NCI-H345 (cell line): Measurements from ENCODE around the gene TMEM126A.
A peak's percentile ranks its signal among the peaks of the same experiment; 100 is the strongest.
"Not testable (repeated sequence)": the region's sequence is repeated elsewhere in the genome, so short reads cannot be mapped to it uniquely, and the experiment has no call there.

Experiments used
- DNase-seq: peaks from one replicate; lab custom pipeline; 2025; lab: John Stamatoyannopoulos, UW

The TMEM126A gene

DNA sequence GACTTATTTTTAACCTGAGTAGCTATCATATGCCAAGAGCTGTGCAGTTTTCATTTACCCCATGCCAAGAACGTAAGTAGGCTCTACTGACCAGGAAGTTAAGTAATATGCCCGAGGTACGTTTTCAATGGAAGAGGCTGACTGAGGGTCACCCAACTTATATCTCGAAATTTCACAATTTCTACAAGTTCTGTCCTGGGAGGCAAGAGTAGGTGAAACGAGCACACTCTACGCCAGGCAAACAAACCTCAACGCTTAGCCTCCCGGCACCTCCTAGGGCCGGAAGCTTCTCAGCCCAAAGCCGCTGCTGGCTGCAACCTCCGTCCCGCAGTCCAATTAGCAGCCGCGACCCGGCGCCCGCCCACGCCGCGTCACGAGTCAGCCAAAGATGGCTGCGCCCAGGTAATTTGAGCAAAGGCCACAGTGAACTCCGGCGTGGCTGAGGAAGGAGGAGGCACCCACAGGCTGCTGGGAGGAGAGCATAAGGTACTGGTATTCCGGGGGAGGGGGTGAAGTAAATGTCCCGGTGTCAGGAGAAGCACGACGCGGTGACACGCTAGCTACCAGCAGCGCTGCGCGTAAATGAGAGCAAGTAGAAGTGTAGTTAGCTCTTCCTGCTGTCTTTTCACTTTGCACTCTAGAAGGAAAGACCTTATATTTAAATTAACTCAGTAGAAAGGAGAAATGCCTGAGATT is at the start of gene TMEM126A:
TMEM126A (plus strand) TSS at position 364 of the 696 bp plus-strand sequence. CDS start 2,289 bp downstream, outside the sequence.
- DNase-seq: peak; percentile 90

DNA sequence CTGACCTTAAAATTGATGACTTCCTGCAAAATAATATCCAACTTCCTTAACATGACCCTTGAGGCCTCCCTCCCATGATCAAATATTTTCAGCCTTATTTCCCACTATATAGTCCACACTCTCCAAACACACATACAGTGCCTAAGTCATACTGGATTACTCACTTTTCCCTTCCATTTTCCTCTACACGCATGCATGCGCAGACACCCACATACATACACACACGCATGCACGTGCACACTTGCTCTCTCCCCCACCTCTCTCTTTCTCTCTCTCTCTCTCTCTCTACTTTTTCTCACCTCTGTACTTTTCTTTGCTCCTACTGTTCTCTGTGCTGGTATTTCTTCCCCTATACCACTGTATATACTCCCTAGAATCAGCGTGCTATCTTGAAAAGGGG is 48.7 kb upstream of the TMEM126A start:
- DNase-seq: no peak

DNA sequence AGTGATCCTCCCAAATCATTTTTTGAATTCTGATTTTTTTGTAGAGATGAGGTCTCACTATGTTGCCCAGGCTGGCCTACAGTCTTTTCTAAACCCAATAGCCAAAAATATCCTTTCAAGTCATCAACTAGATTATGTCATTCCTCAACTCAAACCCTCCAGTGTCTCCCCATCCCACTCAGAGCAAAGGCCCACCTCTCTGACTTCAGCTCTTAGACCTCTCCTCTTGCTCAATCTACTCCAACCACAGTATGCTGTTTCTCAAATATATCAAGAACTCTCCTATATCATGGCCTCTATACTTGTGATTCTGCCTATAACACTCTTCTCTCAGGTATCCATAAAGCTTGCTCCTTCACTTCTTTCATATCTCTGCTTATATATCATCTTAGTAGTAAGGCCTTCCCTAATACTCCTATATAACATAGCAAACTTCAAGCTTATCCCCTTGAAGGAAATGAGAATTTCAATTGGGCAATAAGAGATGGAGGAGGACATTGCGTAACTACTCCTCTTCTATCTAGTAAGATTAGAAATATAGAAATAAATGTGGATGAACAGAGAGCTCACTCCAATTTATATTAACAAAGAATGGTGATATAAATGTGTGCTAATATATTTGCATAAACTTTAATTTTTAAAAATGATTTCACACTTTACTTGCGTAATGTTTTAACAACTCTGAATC is 45.1 kb upstream of the TMEM126A start:
- DNase-seq: no peak

DNA sequence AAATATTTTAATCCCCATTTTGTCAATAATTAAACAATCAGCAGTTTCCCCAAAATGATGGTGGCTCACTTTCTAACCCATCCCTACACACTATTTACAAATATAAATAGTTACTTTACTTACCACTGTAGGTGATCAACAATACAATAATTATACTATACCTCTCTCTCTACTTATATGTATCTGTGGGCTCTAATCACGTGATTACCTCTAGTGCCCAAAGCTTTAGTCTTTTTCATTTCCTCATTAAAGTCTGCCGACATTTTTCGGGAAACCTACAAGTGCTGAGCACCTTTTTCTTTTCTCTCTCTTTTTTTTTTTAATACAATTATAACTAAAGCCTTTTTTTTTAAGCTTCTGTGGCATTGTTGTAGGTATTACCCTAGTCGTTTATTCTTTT is 44.5 kb upstream of the TMEM126A start:
- DNase-seq: no peak

DNA sequence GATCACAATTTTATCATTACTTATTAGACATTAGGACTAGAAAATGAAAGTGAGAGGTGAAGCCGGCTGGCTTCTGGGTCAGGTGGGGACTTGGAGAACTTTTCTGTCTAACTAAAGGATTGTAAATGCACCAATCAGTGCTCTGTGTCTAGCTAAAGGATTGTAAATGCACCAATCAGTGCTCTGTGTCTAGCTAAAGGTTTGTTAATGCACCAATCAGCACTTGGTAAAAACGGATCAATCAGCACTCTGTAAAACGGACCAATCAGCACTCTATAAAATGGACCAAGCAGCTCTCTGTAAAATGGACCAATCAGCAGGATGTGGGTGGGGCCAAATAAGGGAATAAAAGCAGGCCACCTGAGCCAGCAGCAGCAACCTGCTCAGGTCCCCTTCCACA is 41.5 kb upstream of the TMEM126A start:
- not testable (repeated sequence) for DNase-seq

DNA sequence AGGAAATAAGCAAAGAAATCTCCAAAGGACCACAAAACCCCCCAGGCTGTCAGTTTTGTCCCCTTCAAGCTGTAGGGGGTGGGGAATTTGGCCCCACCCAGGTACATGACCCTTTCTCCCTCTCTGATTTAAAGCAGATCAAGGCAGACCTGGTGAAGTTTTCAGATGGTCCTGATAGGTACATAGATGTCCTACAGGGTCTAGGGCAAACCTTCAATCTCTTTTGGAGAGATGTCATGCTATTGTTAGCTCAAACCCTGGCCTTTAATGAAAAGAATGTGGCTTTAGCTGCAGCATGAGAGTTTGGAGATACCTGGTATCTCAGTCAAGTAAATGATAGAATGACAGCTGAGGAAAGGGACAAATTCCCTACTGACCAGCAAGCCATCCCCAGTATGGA is 39.1 kb upstream of the TMEM126A start:
- not testable (repeated sequence) for DNase-seq

DNA sequence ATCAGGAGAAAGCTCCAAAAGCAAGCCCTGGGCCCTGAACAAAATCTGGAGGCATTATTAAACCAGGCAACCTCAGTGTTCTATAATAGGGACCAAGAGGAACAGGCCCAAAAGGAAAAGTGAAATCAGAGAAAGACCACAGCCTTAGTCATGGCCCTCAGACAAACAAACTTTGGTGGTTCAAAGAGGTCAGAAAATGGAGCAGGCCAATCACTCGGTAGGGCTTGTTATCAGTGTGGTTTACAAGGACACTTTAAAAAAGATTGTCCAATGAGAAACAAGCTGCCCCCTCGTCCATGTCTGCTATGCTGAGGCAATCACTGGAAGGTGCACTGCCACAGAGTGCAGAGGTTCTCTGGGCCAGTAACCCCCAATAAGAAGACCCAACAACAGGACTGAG is 38.5 kb upstream of the TMEM126A start:
- DNase-seq: not testable (repeated sequence)

DNA sequence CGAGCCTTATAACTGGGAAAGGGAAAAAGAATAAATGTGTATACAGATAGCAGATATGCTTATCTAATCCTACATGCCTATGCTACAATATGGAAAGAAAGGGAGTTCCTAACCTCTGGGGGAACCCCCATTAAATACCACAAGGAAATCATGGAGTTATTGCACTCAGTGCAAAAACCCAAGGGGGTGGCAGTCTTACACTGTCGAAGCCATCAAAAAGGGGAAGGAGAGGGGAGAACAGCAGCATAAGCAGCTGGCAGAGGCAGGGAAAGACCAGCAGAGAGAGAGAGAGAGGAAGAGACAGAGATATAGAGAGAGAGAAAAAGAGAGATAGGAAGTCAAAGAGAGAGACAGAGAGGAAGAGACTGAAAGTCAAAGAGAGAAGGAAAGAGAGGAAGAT is 36.1 kb upstream of the TMEM126A start:
- DNase-seq: not testable (repeated sequence)

DNA sequence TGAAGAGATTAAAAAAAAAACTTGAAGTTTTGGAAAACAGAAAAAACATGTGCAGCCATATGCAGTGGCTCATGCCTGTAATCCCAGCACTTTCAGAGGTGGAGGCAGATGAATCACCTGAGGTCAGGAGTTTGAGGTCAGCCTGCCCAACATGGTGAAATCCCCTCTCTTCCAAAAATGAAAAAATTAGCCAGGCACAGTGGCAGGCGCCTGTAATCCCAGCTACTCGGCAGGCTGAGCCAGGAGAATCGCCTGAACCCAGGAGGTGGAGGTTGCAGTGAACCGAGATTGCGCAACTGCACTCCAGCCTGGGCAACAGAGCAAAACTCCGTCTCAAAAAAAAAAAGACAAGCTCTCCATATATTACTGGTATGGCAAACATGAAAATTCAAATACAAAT is 28.3 kb upstream of the TMEM126A start:
- DNase-seq: no peak

DNA sequence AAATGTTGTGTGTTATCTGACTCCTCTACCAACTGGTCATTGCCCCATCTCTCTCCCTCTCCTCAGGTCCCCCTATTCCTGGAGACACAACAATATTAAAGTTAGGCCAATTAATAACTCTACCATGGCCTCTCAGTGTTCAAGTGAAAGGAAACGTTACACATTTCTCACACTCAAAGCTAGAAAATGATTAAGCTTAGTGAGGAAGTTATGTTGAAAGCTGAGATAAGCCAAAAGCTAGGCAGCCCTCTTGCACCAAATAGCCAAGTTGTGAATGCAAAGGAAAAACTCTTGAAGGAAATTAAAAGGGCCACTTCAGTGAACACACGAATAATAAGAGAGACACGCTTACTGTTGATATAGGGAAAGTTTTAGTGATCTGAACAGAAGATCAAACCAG is 27.5 kb upstream of the TMEM126A start:
- no peak for DNase-seq

DNA sequence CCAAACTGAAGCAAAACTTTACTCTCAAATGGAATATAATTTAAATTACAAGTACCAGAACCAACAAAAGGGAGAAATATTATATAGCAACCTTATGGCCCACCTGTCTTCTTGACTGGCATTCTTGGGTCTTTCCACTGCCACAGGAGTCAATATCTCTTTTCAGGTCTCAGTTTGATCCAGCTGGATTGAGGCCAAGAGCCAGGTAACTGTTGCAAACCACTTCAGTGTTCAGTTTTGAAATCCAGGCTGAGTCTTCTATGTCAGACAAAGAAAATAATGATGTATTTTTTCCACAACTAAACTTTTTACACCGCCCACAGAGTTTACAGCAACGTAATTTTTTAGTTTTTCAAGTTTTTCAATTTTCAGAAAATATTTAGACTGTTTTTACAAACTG is 21.3 kb upstream of the TMEM126A start:
- peak; percentile 79 for DNase-seq

DNA sequence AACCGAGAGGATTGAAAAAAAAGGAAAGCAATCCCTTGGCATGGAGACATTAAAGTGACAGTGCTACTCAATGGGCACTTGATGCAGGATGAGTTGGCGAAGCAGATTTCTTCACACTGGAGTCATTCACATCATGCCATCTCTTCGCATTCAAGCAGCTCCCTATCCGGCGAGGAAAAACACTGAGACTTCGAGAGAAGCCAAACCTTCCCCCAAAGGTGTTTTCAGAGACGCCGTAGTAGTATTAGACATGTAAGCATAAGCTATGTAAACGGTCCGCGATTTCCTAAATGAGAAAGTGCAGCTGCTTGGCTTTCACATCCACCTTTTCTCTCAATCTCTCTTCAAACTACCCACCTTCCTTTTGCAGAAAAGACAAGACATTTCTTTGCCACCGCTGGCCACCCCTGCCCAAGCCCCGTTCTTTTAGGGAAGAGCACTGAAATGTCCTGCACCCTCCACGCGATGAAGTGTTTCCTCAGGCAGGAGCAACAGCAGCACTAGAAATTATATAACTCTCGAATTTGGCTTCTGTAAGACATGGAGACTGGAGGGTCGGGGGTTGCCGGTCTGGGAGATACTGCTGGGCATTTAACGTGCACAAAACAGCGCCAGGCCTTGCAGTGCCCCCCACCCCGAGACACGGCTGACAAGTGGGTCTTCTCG is 20.3 kb upstream of the TMEM126A start, which contains the start of gene DLG2:
DLG2 (minus strand) TSS at position 13 of the 666 bp plus-strand sequence.
- DNase-seq: peak; percentile 46

DNA sequence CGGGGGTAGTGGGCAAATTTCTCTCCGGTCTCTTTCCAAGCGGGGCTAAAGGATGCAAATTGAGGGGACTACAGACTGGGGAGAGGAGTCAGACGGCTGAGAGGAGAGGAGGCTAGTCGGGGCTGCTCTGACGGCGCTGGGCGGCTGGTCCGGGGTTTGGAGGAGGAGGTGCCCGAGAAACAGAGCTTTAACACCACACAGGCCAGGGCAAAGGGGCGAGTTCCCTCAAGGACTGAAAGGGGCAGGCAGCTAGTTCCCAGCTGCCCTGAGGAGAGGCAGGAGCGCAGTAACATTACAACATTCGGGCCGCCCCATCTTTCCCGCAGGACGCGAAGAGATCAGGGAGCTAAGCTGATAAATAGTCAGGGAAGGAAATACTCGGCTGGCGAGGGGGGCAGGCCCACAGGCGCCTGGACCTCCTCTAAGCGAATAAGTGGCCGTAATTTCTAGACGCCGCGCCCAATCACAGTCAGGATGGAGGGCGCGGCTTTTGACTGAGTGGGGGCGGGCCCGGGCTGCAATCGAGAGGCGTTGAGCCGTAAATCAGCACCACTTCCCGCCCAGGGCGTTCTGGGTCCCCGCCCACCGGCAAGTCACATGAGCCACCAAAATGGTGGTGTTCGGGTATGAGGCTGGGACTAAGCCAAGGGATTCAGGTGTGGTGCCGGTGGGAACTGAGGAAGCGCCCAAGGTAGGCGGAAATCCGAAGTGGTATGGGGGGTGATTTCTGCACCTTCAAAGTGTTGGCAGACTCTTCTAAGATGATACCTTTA is 19.6 kb upstream of the TMEM126A start, which contains the start of gene TMEM126B:
TMEM126B (plus strand) TSS at position 596 of the 773 bp plus-strand sequence; CDS start at position 611, 15 bp downstream.
- DNase-seq: peak; percentile 99

DNA sequence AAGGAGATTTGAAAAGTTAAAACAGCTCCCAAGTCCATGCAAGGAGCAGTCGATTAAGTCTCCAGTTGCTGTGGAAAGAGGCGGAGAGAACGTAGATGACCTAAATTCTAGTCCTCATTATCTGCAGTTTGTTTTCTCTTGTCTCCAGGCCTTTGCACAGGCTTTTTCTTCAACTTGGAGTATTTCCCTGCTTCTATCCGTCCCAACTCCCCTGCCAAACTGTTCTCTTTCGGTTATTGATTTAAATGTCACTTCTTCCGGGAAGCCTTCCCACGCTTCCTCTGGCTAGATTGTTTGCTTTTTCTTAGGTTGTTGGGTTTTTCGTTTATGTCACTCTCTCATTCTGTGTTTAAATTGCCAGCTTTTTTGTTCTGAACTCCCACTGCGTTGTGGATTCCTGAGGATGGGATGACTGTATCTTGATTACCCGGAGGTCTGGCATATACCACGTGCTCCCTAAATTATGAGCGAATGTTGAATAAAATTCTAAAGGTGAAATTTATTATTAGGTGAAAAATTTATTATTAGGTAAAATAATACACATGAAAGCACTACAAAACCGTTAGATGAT is 18.9 kb upstream of the TMEM126A start:
- DNase-seq: no peak

DNA sequence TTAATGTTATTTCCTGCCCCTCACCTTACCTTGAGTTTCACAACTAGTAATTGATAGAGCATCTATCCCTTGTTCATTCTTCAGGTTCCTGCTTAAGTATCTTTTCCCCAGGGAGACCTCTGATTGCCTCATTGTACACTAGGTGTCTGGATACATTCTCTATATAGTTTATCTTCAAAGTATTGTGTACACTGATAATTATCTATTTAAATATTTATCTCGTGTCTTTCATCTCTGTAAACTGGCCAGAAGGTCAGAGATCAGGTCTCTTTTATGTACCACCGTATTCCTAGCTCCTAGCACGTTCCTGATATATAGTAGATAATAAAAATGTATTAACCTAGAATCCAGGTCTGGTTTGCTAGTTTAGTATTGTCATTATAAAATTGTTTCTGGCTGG is 13.0 kb upstream of the TMEM126A start:
- no peak for DNase-seq

DNA sequence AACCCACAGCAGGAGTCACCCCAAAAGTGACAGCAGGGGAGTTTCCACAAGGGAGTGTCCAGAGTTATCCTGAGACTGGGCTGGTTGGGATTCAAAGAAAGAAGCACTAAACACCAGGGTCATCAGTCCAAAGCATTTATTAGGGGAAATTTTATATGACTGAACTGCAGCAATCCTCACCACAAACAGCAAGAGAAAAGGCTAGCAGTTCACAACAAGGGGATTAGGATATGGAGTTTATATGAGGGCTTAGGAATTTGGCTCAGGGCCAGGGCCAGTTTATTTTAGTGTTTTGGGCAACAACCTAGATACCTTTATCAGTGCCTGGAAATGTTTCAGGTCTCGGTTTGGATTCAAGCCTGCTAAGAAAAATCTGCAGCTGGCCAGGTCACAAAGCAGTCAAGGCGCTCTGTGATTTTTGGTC is 4.6 kb upstream of the TMEM126A start:
- DNase-seq: no peak

DNA sequence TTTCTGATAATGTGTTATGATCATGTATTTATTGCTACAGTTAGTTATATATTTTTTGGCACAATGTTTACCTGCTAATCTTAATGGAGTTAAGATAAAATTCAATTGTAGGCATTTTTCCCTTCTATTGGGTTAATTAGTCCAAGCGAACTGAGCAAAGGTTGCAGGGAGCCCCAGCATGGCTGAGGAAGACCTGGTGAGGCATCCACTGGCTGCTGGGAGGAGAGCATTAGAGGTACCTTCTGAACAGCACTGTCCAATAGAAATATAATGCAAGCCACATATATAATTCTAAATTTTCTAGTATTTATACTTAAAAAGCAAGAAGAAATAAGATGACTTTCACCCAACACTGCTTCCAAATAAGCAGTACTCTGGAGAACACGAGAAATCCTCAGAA is 689 bp upstream of the TMEM126A start:
- no peak for DNase-seq

DNA sequence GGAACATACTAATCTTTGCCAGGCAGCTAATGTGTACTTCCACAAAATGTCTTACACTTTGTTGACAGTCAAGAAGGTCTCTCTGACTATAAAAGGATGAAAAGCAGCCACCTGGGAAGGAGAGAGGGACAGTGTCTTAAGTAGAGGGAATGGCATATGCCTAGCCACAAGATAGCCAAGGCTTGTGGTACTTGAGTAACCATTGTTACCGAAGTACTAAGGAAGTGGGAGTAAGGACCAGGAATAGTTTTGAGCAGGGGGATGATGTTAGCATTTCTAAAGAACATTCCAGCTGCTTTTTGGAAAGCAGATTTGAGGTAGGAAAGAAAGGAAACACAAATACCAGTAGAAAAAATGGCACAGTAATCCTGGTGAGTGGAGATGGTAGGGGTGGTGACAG is 3.4 kb downstream of the TMEM126A start:
- DNase-seq: no peak

DNA sequence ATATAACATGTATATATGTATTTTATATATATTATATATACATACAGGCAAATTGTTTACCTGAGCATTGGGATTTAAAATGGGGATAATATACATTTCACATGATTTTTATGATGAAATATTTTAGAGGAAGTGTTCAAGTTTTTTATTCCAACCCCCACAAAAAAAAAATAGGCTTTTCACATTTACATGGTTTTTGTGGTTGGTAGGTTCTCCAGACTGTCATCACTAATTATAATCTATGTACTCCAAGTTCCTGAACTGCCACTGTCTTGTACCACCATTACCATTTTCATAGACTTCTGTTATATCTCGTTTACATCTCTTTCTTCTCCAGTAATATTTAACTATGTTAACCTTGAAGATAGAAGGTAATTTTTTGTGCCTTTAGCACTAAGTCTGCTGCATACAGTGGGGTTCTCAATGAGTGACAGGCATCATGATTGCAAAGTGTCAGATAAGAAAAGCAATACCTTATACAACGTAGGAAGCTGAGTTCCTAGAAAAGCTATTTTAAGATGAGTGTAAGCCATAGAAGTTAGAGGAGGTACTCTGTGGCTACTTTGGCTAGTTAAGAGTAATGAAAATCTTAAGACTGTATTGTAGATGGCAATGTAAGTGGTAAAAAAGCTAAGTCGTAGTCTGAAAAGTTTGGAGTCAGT is 5.2 kb downstream of the TMEM126A start:
- DNase-seq: no peak

DNA sequence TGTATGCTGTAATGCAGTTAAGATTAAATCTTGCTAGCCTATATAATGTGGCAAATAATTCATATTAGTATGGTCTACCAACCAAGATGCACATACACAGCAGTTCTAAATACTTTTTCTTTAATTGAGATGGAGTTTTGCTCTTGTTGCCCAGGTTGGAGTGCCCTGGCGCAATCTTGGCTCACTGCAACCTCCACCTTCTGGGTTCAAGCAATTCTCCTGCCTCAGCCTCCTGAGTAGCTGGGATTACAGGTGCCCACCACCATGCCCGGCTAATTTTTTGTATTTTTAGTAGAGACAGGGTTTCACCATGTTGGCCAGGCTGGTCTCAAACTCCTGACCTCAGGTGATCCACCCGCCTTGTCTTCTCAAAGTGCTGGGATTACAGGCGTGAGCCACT is 6.6 kb downstream of the TMEM126A start:
- DNase-seq: not testable (repeated sequence)

DNA sequence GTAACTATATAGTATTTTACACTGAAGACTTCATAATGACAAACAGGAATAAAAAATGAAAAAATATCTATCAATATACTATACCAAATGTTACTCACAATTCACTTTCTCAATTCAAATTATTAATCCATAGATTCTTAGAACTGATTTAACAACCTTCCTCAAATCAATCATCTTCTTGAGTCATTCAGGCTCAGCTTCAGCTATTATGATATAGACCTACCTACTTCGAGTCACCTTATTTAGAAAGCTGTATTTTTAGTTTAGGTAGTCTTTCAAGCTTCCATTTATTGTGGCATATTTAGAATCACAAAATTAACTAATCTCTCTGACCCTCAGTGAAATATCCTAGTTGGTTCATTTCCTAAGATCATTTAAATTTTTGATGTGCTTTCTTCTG is 9.0 kb downstream of the TMEM126A start:
- no peak for DNase-seq
